Choroid plexus epithelial cell (primary cell): ENCODE results near the gene ABHD8.
"Not testable (repeated sequence)": the region's sequence is repeated elsewhere in the genome, so short reads cannot be mapped to it uniquely, and the experiment has no call there.

Source experiments
- DNase-seq: peaks from one replicate; pipeline ENCODE4 v3.0.0-alpha.2; 2010; ENCODE audit warnings: low read depth
- H3K4me3 ChIP-seq: 2 replicates; pipeline ENCODE4 v1.5.1; 2011; ENCODE audit warnings: low read depth, mild to moderate bottlenecking, control low read depth, low read length, moderate library complexity
- TF ChIP-seq, protein P1 (sequence below): conservative IDR thresholded peaks from 2 replicates; pipeline ENCODE4 v1.5.1; 2011; ENCODE audit warnings: low read depth, mild to moderate bottlenecking, control low read depth, inconsistent platforms, low read length, moderate library complexity

ABHD8 gene

DNA sequence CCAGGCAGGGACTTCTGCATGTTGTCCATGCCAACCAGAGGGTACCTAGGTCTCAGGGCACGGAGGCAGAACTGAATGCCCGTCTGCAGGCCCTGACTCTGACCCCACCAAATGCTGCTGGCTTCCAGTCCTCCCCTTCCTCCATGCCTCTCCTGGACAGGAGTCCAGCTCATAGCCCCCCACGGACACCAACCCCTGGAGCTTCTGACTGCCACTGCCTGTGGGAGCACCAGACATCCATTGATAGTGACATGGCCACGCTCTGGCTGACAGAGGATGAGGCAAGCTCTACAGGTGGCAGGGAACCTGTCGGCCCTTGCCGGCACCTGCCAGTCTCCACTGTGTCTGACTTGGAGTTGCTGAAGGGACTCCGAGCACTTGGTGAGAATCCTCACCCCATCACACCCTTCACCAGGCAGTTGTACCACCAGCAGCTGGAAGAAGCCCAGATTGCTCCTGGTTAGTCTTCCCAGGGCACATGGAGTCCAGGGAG, 19.7 kb downstream of the ABHD8 start:
- no peak overlapping the region for H3K4me3 ChIP-seq
- TF ChIP-seq, protein P1, sequence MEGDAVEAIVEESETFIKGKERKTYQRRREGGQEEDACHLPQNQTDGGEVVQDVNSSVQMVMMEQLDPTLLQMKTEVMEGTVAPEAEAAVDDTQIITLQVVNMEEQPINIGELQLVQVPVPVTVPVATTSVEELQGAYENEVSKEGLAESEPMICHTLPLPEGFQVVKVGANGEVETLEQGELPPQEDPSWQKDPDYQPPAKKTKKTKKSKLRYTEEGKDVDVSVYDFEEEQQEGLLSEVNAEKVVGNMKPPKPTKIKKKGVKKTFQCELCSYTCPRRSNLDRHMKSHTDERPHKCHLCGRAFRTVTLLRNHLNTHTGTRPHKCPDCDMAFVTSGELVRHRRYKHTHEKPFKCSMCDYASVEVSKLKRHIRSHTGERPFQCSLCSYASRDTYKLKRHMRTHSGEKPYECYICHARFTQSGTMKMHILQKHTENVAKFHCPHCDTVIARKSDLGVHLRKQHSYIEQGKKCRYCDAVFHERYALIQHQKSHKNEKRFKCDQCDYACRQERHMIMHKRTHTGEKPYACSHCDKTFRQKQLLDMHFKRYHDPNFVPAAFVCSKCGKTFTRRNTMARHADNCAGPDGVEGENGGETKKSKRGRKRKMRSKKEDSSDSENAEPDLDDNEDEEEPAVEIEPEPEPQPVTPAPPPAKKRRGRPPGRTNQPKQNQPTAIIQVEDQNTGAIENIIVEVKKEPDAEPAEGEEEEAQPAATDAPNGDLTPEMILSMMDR: peak; percentile 2
- no peak for DNase-seq

GRCh38 chr19:17282488-17283125, 20.6 kb downstream of the ABHD8 start:
- TF ChIP-seq, protein P1: peak; percentile 85
- DNase-seq: peak; percentile 75
- H3K4me3 ChIP-seq: peak overlapping the region; percentile 45

GRCh38 chr19:17281391-17282304, 21.6 kb downstream of the ABHD8 start, which contains the start of gene ANKLE1:
Gene ANKLE1, plus strand, starts transcription at chr19:17281901. Its CDS starts 20 bp downstream, at chr19:17281921.
- TF ChIP-seq, protein P1: no peak
- no peak for DNase-seq
- peak within 1 kb of the TSS; percentile 46 for H3K4me3 ChIP-seq

DNA sequence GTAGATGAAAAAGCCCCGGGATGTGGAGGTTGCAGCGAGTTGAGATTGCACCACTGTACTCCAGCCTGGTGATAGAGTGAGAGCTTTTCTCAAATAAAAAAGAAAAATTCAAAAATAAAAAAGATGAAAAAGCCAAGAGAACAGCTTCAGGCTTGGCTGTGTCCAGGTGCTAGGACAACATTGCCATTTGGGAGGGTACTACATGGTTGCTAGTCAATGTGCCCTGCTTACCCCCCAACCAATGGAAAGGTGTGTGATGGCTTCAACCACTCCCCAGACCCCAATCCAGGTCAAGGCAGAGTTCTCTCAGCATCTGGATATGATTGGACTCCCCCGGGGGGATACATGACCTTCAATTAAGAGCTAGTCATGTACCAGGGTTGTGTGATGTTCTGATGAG, 23.8 kb downstream of the ABHD8 start:
- no peak for DNase-seq
- no peak overlapping the region for H3K4me3 ChIP-seq
- TF ChIP-seq, protein P1: no peak

DNA sequence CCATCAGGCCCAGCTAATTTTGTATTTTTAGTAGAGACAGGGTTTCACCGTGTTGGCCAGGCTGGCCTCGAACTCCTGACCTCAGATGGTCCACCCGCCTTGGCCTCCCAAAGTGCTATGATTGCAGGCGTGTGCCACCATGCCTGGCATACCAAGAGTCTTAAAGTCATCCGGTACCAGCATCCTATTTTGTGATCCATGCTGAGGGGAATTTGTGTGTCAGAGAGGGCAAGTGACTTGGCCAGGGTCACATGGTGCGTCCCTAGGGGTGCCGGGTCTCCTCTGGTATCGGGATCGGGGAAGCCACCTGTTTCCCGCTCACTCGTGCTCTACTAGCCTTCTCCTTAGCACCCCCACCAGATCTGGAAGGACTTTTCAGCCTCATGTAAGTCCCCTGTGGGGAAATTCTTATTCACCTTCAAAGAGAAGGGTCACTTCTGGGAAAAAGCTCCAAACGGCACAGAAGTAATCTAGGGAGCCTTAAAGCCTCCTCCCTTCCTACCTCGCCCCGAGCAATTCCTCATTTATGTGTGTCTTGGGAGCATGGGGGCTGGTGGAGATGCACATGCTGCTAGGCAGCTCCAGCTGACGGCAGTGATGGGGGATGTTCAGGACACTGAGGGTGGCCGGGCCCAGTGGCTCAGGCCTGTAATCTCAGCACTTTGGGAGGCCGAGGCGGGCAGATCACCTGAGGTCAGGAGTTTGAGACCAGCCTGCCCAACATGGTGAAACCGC, 27.6 kb downstream of the ABHD8 start:
- TF ChIP-seq, protein P1: no peak
- DNase-seq: no peak

GRCh38 chr19:17274892-17275291, 28.3 kb downstream of the ABHD8 start:
- not testable (repeated sequence) for H3K4me3 ChIP-seq, DNase-seq

More for the DNA sequence above, 27.6 kb downstream of the ABHD8 start:
- H3K4me3 ChIP-seq: no peak overlapping the region

- DNase-seq: no peak
- TF ChIP-seq, protein P1: no peak
- H3K4me3 ChIP-seq: no peak overlapping the region
Measured at GRCh38 chr19:17268754-17269153, 34.5 kb downstream of the ABHD8 start.
